Activated T-cell treated with anti-CD3 and anti-CD28 coated beads for 4 hours (primary cell): Measurements from ENCODE around the gene GID8.
"Not testable (repeated sequence)": the region's sequence is repeated elsewhere in the genome, so short reads cannot be mapped to it uniquely, and the experiment has no call there.

Experiments
- DNase-seq: peaks from one replicate; pipeline ENCODE4 v3.0.0-alpha.2; 2020

GID8 gene

DNA sequence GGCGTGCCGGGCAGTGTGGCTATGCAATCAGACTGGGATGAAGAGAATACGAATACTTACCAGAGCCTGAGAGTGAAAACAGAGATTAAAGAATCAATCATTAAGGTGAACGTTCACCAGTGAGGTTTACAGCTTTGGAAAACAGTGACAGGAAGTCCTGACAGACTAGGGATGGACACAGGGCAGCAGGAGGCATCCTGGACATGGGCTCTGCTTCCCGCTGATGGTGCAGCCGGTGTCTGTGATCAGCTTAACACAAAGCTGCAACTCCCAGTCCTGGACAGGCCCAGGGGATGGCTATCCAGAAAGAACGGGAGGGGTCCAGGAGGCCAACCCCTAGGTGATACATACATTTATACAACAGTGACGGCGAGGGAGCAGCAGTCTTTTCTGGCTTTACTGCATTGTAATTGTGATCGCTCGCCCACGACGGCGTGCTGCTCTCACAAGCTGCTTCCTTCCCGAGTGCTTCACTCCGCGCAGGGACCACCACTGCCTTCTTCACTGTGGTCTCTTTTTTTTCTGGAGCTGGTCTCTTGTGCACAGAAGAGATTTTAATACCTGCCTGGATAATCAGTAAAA lies 32.3 kb upstream of the GID8 start:
- DNase-seq, result no peak

DNA sequence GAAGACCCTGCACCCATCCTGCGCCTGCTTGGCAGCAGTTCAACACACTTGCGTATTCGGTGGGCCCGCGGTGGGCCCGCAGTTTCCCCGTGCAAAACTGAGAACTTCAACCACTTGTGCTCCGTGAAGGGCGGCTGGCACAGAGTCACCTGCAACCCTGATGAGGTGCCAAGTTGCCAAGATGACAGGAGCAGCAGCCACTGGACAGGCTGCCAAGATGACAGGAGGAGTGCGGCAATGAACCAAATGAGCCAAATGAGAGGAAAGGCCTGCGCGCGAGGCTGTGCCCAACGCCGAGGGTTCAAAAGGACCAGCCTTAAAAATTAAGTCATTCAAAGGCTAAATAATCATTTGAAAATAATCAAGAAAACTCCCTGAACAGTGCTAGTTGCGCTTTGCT lies 31.7 kb upstream of the GID8 start:
- no peak for DNase-seq

DNA sequence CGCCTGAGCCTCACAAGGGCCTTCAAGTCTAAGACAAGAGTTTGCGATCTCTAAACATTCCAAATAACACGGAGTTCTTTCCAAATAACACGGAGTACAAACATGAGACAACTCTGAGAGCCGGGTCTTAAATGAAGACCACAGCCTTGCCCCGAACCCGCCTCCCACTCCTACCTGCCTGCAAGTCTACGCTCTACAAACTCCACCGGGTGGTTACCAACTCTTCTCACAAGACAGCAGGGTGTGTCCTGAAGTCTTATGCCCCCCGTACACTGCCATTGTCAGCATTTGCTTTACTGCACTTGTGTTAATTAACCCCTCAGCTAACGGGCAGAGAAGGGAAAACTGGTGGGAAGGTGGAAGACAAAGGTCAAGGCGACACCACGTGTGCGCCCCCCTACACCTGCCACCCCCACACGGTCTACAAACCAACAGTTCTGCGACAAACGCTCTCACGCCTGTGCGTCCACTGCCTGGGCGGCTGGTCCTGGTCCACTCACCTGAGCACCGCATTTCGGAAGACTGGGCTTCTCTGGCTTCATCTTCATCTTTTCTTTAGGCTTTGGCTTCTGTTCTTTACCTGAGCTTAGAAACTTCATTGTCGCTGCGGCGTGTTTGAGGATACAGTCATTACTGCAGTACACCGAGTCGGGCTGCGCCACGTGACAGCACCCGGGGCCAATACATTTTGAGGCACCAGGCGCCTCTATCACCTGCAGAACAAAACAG lies 31.1 kb upstream of the GID8 start:
- no peak for DNase-seq

DNA sequence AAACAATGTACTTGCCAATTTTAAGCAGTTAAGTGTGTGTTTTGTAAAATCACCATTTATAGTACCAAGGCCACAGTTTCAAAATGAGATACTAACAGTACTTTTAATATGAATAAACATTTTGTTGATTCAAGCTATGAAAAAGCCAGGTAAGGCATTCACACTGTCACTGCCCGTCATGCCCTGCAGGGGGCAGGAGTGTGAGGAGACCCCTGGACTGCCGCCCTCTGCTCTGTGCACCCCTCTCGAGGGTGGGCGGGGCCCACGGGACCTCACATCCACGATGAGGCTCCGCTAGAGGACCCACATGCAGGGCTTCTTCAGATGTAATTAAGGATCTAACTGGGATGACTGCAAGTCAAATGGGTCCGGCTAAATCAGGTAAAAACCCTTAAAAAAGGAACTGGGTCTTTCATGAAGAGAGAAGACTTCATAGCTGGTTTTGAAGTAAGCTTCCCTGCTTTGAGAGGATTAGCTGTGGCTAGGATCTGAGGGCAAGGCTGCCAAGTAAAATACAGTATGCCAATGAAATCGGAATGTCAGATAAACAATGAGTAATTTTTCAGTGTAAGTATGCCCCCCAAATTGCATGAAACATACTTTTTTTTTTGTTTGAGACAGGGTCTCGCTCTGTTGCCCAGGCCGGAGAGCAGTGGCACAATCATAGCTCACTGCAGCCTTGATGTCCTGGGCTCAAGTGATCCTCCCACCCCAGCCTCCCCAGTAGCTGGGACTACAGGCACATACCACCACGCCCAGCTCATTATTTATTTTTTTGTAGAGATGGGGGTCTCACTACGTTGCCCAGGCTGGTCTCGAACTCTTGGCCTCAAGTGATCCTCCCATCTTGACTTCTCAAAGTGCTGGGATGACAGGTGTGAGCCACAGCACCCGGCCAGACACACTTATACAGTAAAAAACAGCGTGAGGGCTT lies 30.3 kb upstream of the GID8 start:
- no peak for DNase-seq

DNA sequence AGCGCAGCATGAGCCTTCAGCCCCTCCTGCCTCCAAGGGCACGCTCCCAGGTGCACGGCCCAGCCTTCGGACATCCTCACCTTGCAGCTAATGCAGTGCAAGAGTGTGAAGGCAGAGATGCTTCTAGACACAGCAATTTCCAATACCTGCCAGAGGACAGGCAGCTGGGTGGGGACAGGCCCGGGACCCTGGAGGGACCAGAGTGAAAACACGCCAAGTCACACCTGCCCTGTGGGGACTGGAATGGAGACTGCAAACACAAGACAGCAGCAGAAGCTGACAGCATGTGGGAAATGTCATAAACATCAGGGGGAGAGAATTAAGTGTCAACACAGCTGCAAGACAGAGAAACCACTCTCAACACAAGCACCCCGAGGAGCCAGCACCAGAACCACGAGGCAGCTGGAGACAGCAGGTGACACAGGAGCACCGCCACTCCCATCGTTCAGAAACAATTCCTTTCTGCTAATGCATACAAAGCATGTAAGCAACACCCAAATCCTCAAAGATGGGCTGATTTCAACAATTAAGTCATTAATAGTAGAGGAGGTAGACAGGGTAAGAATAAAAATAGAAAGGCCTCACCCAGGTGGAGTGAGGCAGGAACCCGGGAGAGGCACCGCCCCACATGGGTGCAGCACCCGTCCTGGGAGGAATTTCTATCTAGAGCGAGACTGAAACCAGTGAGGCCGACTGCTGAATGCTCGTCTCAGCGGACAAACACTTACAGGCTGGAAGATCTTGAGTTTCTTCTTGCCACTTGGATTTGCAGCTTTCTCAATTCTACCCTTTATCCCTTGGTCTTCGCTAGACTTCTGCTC lies 28.8 kb upstream of the GID8 start:
- no peak for DNase-seq

DNA sequence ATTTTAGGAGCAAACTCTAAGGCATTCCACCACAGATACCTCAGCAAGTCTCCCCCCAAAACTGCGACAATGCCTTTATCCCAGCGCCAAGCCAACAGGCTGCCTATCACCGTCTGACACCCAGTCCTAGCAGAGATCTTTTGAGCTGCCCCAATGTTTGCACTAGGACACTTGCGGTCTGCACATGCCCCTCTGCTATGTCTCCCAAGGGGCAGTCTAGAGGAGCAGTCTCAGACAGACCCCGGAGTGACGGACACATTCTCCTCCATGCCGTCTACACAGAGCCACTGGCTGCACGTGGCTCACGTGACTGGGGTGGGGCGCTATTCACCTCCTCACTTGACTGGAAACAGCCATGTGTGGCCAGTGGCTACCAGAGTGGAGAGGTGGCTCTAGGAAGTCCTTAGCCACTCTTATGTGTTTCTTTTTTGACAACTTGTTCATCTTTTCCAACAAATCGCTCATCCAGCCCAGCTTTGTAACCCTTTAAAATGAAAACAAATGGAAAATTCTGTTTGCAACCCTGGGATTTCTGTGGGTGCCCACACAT lies 27.7 kb upstream of the GID8 start:
- DNase-seq, result no peak

DNA sequence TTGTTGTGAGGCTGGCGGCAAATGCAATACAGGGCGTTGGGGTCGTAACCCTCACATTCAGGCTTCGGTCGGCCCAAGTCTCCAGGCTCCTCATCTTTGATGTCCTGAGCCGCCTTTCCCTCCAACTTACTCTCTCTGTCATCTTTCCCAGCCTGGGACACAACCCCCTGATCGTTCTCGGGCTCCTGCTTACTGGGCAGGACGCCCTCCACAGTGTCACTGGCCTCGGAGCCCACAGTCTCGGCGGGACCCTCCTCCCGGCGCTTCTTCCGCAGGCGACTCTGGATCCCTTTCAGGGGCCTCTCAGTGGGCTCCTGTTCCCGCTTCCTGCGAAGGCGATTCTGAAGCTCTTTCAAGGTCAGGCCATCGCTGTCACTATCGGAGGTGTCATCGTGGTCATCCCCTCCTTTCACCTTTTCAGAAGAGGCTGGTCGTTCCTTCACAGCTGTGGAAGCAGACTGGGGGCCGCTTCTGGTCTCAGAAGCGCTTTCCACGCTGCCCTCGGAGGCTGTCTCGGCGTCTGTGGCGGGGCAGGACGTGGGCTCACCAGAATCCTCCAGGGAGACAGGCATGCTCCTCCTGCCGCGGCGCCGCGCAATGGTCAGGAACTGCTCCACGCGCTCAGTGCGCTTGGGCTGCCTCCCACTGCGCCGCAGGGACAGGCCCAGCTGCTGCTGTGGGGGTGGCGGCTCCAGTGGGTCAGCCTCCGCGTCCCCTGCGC lies 27.0 kb upstream of the GID8 start:
- no peak for DNase-seq

DNA sequence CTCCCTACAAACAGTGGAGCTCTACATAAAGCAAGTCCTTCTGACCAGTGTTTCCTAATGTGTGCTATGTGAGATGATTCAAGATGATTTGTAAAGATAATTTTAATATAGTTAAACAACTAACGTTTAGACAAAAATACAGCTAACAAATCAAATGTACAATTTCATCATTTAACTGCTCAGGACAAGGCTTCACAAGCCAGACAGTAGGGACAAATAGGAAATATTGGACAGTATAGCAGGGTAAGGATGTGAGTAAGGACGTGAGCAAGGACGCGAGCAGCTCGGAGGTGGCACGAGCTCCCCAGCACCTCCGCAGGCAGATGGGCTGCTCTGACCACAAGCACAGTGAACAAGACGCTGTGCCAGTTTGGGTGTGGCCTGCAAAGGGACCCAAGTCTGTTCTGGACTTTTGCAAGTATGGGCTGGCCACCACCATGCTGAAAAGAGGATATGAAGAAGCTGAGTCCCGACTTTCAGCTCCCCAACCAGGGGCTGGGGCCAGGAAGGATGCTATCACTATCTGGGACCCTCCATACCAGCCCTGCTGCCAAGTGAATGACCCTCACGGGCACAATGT lies 26.2 kb upstream of the GID8 start:
- no peak for DNase-seq

DNA sequence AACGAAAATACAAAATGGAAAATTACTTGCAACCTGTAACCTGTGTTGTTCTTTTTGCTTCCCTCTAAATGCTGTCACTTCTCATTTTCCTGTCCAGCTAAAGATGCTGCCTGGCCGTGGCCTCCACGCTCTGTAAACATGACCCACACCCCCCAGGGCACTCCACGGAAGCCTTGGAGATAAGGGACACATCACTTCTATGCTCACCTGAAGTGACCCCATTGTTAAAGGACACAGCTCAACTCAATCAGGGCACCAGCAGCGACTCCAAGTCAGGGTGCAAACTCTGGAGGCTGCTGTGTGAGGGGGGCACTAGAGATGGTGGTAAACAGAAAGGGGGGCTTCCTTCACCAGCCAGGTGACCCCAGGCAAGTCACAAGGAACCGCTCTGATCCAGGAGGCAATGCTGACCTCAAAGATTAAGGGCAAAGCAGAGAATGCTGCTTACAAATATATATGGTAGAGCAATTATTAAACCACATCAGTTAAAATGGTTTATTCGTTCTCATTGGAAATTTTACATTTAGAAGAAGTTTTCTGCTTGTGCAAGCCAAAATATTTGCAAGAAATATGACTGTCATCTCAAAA lies 24.8 kb upstream of the GID8 start:
- DNase-seq, result no peak

DNA sequence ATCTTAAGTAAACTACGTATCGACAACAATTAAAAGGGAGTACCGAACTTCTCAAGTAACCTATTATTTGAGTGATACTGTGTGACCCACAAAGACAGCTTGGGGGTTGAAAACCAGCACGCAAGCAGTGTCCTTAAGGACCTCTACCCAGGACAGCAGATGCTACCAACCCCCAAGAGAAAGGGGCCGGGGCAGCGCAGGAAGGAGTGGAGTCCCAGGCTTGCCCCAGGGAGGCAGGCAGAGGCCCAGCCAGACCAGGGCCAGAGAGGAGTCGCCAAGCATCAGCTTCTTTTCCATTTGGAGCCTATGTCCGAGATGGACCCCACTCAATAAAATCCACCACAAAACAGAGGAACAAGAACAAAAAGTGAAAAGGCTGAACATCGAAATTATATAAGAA lies 23.5 kb upstream of the GID8 start:
- no peak for DNase-seq

DNA sequence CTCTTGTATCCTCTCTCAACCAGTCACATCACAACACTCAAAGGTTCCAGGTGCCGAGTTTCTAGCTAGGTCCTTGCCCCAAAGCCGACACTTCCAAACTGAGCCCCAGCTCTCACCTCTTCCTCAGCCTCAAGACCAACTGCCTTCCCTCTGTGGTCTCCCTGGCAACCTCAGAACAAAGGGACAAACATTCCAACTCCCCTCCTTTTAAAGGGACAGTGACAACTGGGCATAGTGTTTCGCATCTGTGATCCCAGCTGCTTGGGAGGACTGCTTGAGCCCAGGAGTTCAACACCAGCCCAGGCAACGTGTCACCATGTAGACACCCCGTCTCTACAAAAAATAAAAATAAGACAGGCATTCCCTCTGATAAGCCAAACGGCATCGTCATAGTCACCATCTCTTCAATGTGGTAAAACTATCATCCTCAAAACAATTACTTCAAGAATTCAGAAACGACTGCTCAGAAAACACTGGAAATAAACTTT lies 22.9 kb upstream of the GID8 start:
- DNase-seq, result no peak

DNA sequence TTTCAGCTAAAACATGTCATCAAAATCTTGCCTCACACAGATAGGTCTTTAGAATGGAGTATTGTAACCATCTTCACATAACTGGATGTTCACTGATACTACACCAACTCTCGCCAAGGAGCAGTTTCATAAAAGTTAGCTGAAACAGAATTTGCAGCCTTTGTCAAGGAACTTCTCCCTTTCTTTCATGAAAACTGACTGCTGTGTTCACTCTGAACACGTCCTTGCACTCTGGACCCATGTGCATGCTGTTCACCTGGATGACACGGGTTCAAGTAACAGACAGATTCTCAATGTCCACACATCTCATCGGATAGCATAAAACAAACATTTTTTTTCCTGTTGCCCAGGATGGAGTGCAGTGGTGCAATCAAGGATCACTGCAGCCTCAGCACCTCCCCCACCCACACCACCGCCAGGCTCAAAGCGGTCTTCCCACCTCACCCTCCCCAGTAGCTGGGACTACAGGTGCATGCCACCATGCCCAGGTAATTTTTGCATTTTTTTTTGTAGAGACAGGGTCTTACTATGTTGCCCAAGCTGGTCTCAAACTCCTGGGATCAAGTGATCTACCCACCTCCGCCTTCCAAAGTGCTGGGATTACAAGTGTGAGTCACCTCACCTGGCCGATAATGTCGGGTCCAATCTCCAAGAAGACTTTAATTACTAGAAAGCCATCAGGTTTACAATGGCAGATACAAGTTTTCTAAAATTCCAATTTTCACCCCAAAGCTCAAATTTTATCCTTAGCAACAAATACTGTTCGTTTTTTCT lies 21.1 kb upstream of the GID8 start:
- no peak for DNase-seq

DNA sequence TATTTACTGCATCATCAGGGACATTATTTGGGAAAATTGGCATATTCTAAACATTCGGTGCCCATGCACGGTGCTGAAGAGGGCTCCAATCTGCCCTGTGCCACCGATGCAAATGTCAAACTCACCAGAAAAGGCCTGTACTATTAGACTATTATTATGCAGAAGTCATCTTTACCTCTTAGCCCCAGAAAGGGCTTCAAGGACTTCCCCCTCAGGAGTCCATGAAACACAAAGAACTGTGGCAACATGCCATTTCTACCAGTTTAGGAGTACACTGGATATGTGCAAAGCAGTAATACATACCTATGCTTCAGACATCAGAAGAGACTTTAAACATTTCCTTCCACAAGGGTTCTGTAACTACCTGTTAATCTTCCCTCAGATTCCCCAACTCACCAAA lies 20.2 kb upstream of the GID8 start:
- no peak for DNase-seq

DNA sequence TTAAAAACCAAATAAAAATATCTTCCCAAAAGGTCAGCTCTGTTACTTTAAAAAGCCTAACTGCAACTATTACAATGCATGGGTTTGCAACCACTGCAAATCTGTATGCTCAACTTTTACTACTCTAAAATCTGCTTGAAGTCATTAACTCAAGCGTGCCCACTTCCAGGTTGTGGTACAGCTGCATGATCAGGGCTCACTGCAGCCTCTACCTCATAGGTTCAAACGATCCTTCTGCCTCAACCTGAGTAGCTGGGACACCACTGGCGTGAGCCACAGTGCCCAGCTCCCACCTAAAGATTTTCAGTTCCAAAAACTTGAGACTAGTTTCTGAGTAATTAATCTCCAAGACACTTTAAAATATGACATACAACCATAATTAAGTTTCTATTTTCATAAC lies 19.8 kb upstream of the GID8 start:
- DNase-seq, result no peak

DNA sequence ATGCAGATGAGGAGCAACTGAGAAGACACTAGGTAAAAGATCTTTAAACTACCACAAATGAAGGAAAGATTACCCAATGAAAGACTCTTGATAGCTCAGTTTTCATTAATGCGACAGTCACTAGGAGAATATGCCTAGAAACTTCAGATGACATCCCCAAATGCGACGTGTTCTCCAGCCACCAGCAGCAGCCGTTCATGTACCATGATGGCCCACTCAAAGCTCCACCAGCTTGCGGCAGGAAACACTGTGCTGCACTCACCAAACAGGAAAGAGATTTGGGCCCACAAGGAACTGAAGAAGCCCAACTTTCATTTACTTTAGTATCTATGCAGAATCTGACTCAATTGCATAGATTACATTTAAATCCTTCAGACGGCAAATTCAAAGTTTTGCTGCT lies 19.1 kb upstream of the GID8 start:
- DNase-seq, result no peak

DNA sequence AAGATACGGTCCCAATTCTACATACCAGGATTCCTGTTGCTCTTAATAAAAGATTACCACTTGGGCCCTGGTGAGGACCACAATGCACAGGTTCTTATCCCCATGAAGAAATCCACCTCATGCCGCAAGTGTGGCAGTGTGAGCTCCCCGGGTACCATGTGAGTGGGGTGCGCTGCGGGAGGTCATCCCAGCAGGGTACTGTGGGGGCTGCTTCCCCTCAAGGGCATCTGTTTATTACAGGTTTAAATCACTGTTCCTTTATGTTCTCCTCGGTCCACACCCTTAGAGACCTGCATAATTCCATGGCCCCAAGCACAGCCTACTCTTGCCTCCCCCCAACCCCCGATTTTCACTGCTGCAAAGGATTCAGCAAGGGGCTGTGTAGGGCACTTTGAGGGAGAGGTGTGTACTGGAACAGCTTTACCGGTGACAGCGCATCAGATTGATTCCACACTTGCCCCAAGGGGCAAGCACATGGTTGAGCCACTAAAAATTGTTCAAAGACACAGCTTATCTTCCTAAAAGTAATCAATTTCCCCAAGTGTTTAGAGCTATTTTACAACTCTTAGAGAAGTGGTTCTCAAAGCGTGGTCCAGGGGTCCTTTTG lies 17.8 kb upstream of the GID8 start:
- DNase-seq, result no peak

DNA sequence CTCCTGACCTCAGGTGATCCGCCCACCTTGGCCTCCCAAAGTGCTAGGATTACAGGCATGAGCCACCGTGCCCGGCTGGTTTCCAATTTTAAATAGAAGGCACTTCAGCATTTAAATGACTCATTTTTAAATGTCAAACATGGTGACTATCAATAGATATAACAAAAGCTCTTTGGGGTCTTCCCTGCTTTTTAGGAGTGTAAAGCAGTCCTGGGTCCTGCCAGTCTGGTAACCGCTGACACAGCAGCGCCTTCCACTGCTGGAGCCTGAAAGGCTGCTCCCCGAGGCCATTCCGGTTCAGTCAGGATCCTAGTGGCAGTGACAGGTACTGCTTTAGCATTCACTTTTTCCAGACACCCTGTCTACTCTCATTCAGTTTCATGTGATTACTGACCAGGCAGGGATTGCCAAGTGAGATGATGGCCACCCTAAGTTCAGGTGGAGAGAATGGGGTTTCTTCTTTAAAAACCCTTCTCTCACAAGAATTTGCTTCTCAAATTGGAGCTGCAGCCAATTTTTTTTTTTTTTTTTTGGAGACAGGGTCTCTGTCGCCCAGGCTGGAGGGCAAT lies 16.7 kb upstream of the GID8 start:
- DNase-seq, result peak; percentile 49

DNA sequence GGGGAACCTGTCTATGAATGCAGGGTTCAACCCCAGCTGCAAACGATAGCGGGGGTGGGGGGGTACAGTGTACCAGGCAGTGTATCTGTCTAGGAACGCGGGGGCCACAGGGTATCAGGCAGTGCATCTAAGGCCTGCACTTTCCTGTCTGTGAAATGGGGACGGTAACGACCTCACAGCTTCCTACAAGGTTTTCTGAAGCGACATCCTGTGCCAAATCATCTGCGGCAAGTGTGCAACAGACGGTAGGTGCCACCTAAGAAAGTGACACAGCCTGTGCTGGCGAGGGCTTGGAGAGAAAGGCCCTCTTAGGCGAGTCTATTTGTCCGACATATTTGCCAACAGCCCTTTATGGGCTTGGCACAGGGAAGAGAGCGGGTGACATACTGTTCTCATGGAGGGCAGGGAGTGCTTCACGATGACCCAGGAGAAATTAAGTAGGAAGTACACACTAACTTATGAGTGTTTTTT lies 15.5 kb upstream of the GID8 start:
- DNase-seq, result no peak

DNA sequence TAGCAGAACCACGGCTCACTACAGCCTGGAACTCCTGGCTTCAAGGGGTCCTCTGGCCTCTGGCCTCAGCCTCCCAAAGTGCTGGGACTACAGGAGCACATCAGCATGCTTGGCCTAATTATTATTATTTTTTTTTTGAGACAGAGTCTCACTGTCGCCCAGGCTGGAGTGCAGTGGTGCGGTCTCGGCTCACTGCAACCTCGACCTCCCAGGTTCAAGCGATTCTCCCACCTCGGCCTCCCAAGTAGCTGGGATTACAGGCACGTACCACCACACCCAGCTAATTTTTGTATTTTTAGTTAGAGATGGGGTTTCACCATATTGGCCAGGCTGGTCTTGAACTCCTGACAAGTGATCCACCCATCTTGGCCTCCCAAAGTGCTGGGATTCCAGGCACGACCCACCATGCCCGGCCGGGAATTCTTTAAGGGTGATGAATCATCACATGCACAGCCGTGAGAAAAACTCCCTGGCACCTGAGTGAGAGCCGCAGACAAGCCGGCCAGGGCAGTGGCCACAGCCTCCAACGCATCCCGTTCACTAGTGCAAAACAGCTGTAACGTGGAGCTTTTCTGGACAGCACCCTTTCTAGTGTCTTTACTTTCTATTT lies 14.8 kb upstream of the GID8 start:
- DNase-seq, result not testable (repeated sequence)
